Prostate gland (tissue), 2 donors: ENCODE data around the gene TINAGL1. TPM values are rescaled to one million over a fixed set of nuclear protein-coding genes. Genes with fewer than 3 reads are reported as not detected.

ENCODE experiments used
- DNase-seq: peaks from one replicate; pipeline ENCODE4 v3.0.0-alpha.2; 2019; ENCODE audit warnings: low spot score
- H3K27ac ChIP-seq, 2 donors: fragments of 200-600 bp; sonication (generic); 2 replicates each; pipeline ENCODE4 v1.5.1; 2017 to 2019
- H3K27me3 ChIP-seq: fragments of 200-600 bp; sonication (generic); replicated peaks from 2 replicates; pipeline ENCODE4 v1.5.1; 2019; ENCODE audit not compliant: insufficient read depth
- H3K36me3 ChIP-seq, 2 donors: fragments of 200-600 bp; sonication (generic); 1 replicate in 1 of 2; 2 replicates in 1 of 2; pipeline versions ENCODE4 v1.5.1 to v1.8.1; 2017 to 2019
- H3K4me1 ChIP-seq: fragments of 200-600 bp; sonication (generic); replicated peaks from 2 replicates; pipeline ENCODE4 v1.5.1; 2019
- H3K4me3 ChIP-seq, 2 donors: fragments of 200-600 bp; sonication (generic); 2 replicates each; pipeline ENCODE4 v1.5.1; 2017 to 2019
- H3K9me3 ChIP-seq: fragments of 200-600 bp; sonication (generic); 2 replicates; pipeline ENCODE4 v1.5.1; 2017
- CTCF ChIP-seq, 4 experiments: fragments of 200-600 bp in 2 of 4; fragments of 450-650 bp in 2 of 4; sonication (generic) in 2 of 4; IDR thresholded peaks; 1 replicate in 3 of 4; 2 replicates in 1 of 4; pipeline ENCODE4 v1.5.1; 2016 to 2019; ENCODE audit warnings: antibody characterized with exemption in 4 of 4, mild to moderate bottlenecking in 2 of 4, moderate library complexity in 2 of 4
- POLR2A ChIP-seq: fragments of 450-650 bp; IDR thresholded peaks from one replicate; pipeline ENCODE4 v1.6.1; 2016; ENCODE audit warnings: antibody characterized with exemption, mild to moderate bottlenecking
- POLR2AphosphoS5 ChIP-seq: sonication (generic); formaldehyde crosslinking; IDR thresholded peaks from one replicate; pipeline ENCODE4 v1.6.1; 2017; ENCODE audit warnings: antibody characterized with exemption
- WGBS: methylation state at CpG from one replicate; pipeline ENCODE4 v1.1.5; 2018; 5-methylcytosine and 5-hydroxymethylcytosine counted together
- intact Hi-C: fragments of 100-400 bp; cut with DNase I; formaldehyde crosslinking; loops from one replicate; pipeline ENCODE4 v1.14.2; 2022
- total RNA-seq, 2 donors: library from RNA; depleted of rRNA; stranded (reverse); fragments of >200 nt; gene quantifications; one replicate each; pipeline ENCODE4 v1.1.0, GENCODE V29; 2016

TINAGL1 gene
- total RNA-seq, 2 donors from 2014 or later, result 103 to 134 TPM

GRCh38 chr1:31621847-31622730, 45.8 kb downstream of the TINAGL1 start:
- Histone ChIP-seq H3K4me1 (no peaks in the 10 kb centered on the region), H3K9me3 (no peaks in the 10 kb centered on the region), H3K36me3 (no peaks in the 10 kb centered on the region), H3K27me3 (peaks cover 4% of the 10 kb centered on the region), H3K4me3 (no peak overlapping the region), H3K27ac (no peak overlapping the region)
- no peak for DNase-seq
- WGBS, result 64% methylated on average over 15 of the region's 15 CpGs
- no peak for TF ChIP-seq POLR2AphosphoS5
- TF ChIP-seq CTCF (IDR thresholded peaks at IDR 0.05), result no peak
- TF ChIP-seq POLR2A, result no peak
- intact Hi-C loops, result no loop called here

- TF ChIP-seq CTCF (IDR thresholded peaks at IDR 0.05) (no peak), POLR2AphosphoS5 (no peak), POLR2A (no peak)
- Histone ChIP-seq H3K36me3 (no peaks in the 10 kb centered on the region), H3K4me1 (peaks cover 11% of the 10 kb centered on the region), H3K27ac (no peak overlapping the region), H3K9me3 (no peaks in the 10 kb centered on the region), H3K27me3 (no peaks in the 10 kb centered on the region), H3K4me3 (no peak overlapping the region)
- no peak for DNase-seq
- intact Hi-C loops, result no loop called here
- 94% methylated on average over 12 of the region's 12 CpGs for WGBS
These were observed 47.0 kb downstream of the TINAGL1 start for GRCh38 chr1:31623365-31623764.

- Histone ChIP-seq H3K36me3 (no peaks in the 10 kb centered on the region), H3K4me3 (no peak overlapping the region), H3K27ac (no peak overlapping the region), H3K27me3 (no peaks in the 10 kb centered on the region), H3K9me3 (no peaks in the 10 kb centered on the region), H3K4me1 (peaks cover 12% of the 10 kb centered on the region)
- intact Hi-C loops, result no loop called here
- no peak for DNase-seq
- no peak for TF ChIP-seq CTCF (IDR thresholded peaks at IDR 0.05)
- no peak for TF ChIP-seq POLR2A
- TF ChIP-seq POLR2AphosphoS5, result no peak
- 82% methylated on average over 5 of the region's 5 CpGs for WGBS
These were observed 48.0 kb downstream of the TINAGL1 start for GRCh38 chr1:31624309-31624708.

GRCh38 chr1:31624731-31625514, 48.6 kb downstream of the TINAGL1 start:
- Histone ChIP-seq H3K4me1 (peaks cover 12% of the 10 kb centered on the region), H3K36me3 (peaks cover 0 to under 1% of the 10 kb centered on the region in 2 donors), H3K27me3 (no peaks in the 10 kb centered on the region), H3K27ac (no peak overlapping the region), H3K9me3 (no peaks in the 10 kb centered on the region), H3K4me3 (no peak overlapping the region)
- DNase-seq, result no peak
- WGBS, result 90% methylated on average over 15 of the region's 16 CpGs
- TF ChIP-seq CTCF (IDR thresholded peaks at IDR 0.05) (no peak), POLR2AphosphoS5 (no peak), POLR2A (no peak)
- intact Hi-C loops, result no loop called here
